HepG2 (cell line): ENCODE results near the gene TSC1.

ENCODE experiments used
- AHDC1 ChIP-seq: sonication (generic); formaldehyde crosslinking; IDR thresholded peaks from 2 replicates; pipeline ENCODE4 v1.5.1; 2020; ENCODE audit warnings: mild to moderate bottlenecking, missing genetic modification reagents, borderline replicate concordance
- BCL6 ChIP-seq: IDR thresholded peaks from 2 replicates; pipeline ENCODE4 v1.6.1; 2016; ENCODE audit warnings: missing genetic modification reagents, missing compliant biosample characterization
- BCLAF1 ChIP-seq: fragments of 450-650 bp; IDR thresholded peaks from 2 replicates; pipeline ENCODE4 v1.6.1; 2017; ENCODE audit warnings: mild to moderate bottlenecking
- CTCF ChIP-seq: sonication (generic); formaldehyde crosslinking; IDR thresholded peaks from 2 replicates; pipeline ENCODE4 v1.5.0; 2020; ENCODE audit warnings: mild to moderate bottlenecking, missing genetic modification reagents, moderate library complexity
- ESRRA ChIP-seq: sonication (generic); formaldehyde crosslinking; IDR thresholded peaks from 2 replicates; pipeline ENCODE4 v1.5.1; 2020; ENCODE audit warnings: mild to moderate bottlenecking, low read depth, missing genetic modification reagents
- HDAC6 ChIP-seq: fragments of 200-600 bp; sonication (generic); IDR thresholded peaks from 2 replicates; pipeline ENCODE4 v1.7.0; 2017; ENCODE audit warnings: mild to moderate bottlenecking, antibody characterized with exemption, low read length, low read depth
- IRF1 ChIP-seq: sonication (generic); formaldehyde crosslinking; IDR thresholded peaks from 2 replicates; pipeline ENCODE4 v1.4.0; 2020; ENCODE audit warnings: low read depth, mild to moderate bottlenecking, missing genetic modification reagents
- MAZ ChIP-seq, 2 experiments: sonication (generic) in 1 of 2; formaldehyde crosslinking in 1 of 2; IDR thresholded peaks; 2 replicates each; pipeline versions ENCODE4 v1.5.0 to v1.6.1; 2012 to 2020; ENCODE audit warnings: low read depth in 2 of 2, mild to moderate bottlenecking in 2 of 2, borderline replicate concordance in 1 of 2, improper control_type of control experiment in 1 of 2, low read length in 1 of 2, missing genetic modification reagents in 1 of 2, moderate library complexity in 1 of 2
- POLR2A ChIP-seq, 2 experiments: IDR thresholded peaks; 2 replicates each; pipeline ENCODE4 v1.6.1; 2011; ENCODE audit warnings: low read depth in 2 of 2, low read length in 2 of 2, mild to moderate bottlenecking in 1 of 2, moderate library complexity in 1 of 2; ENCODE audit not compliant: insufficient read depth in 1 of 2
- REST ChIP-seq, 2 experiments: IDR thresholded peaks; 2 replicates each; pipeline ENCODE4 v1.6.1; 2011 to 2012; ENCODE audit warnings: low read length in 2 of 2, borderline replicate concordance in 1 of 2, low read depth in 1 of 2, mild to moderate bottlenecking in 1 of 2, moderate library complexity in 1 of 2
- RNF2 ChIP-seq: fragments of 450-650 bp; conservative IDR thresholded peaks from 2 replicates; pipeline ENCODE4 v1.6.1; 2016; ENCODE audit warnings: low read depth
- TBL1XR1 ChIP-seq: fragments of 150-350 bp; IDR thresholded peaks from 2 replicates; pipeline ENCODE4 v1.6.1; 2014; ENCODE audit warnings: borderline replicate concordance, low read length; ENCODE audit not compliant: partially characterized antibody
- TP53 ChIP-seq: sonication (generic); formaldehyde crosslinking; conservative IDR thresholded peaks from 2 replicates; pipeline ENCODE4 v1.4.0; 2020; ENCODE audit warnings: missing genetic modification reagents
- ZFP1 ChIP-seq: IDR thresholded peaks from 2 replicates; pipeline ENCODE4 v1.6.1; 2016

- TF ChIP-seq BCL6, result no peak
- no peak for TF ChIP-seq CTCF (CRISPR knock-in tag)
- no peak for TF ChIP-seq AHDC1 (CRISPR knock-in tag)
- TF ChIP-seq ZFP1, result no peak
- no peak for TF ChIP-seq RNF2
- no peak for TF ChIP-seq ESRRA (CRISPR knock-in tag)
- TF ChIP-seq POLR2A (IDR thresholded peaks at IDR 0.05; ENCODE audit: insufficient read depth in 1 of 2, low read depth in 2 of 2, low read length in 2 of 2), result no peak
- TF ChIP-seq BCLAF1, result no peak
- TF ChIP-seq TBL1XR1, result no peak
- TF ChIP-seq HDAC6, result no peak
- no peak for TF ChIP-seq TP53 (CRISPR knock-in tag)
- no peak for TF ChIP-seq IRF1 (CRISPR knock-in tag)
- no peak for TF ChIP-seq MAZ (IDR thresholded peaks at IDR 0.05; ENCODE audit: borderline replicate concordance, low read depth, low read length)
- no peak for TF ChIP-seq MAZ (CRISPR knock-in tag; IDR thresholded peaks at IDR 0.05; ENCODE audit: low read depth)
- no peak for TF ChIP-seq REST (IDR thresholded peaks at IDR 0.05; ENCODE audit: borderline replicate concordance in 1 of 2, low read depth in 1 of 2, low read length in 2 of 2)
Observed at GRCh38 chr9:132914924-132915323, 29.5 kb downstream of the TSC1 start.
